Muscle layer of duodenum (tissue), 2 donors: ENCODE data around the gene HSPA1A.
"Not testable (repeated sequence)": the region's sequence is repeated elsewhere in the genome, so short reads cannot be mapped to it uniquely, and the experiment has no call there.

Experiments
- H3K27ac ChIP-seq: one replicate; pipeline ENCODE4 v1.7.0; 2013; ENCODE audit warnings: mild to moderate bottlenecking, low read length
- H3K27me3 ChIP-seq: one replicate; pipeline ENCODE4 v1.7.0; 2013; ENCODE audit warnings: low read depth, mild to moderate bottlenecking, control low read depth, low read length
- H3K36me3 ChIP-seq, 2 donors: one replicate each; pipeline ENCODE4 v1.7.0; 2013; ENCODE audit warnings: low read length in 2 of 2, control low read depth in 1 of 2, mild to moderate bottlenecking in 1 of 2; ENCODE audit not compliant: insufficient read depth in 2 of 2, control insufficient read depth in 1 of 2
- H3K4me1 ChIP-seq, 2 donors: one replicate each; pipeline ENCODE4 v1.7.0; 2013; ENCODE audit warnings: low read length in 2 of 2, mild to moderate bottlenecking in 2 of 2, control low read depth in 1 of 2, moderate library complexity in 1 of 2; ENCODE audit not compliant: insufficient read depth in 2 of 2, control insufficient read depth in 1 of 2
- H3K4me3 ChIP-seq, 2 donors: one replicate each; pipeline ENCODE4 v1.7.0; 2013; ENCODE audit warnings: low read length in 2 of 2, low read depth in 1 of 2, mild to moderate bottlenecking in 1 of 2
- H3K9me3 ChIP-seq, 2 donors: one replicate each; pipeline ENCODE4 v1.7.0; 2013; ENCODE audit warnings: low read length in 2 of 2, control low read depth in 1 of 2, mild to moderate bottlenecking in 1 of 2; ENCODE audit not compliant: control insufficient read depth in 1 of 2
- donor health status: healthy.

HSPA1A gene

GRCh38 chr6:31817133-31817928 is 2.0 kb downstream of the HSPA1A start:
- H3K9me3 ChIP-seq, H3K27me3 ChIP-seq, H3K36me3 ChIP-seq: not testable (repeated sequence)
- peak overlapping the region; percentile 75 for H3K27ac ChIP-seq
- H3K4me1 ChIP-seq = peaks cover 8 to 31% of the 10 kb centered on the region in 2 donors
- peak overlapping the region; percentile 57 to 78 for H3K4me3 ChIP-seq

DNA sequence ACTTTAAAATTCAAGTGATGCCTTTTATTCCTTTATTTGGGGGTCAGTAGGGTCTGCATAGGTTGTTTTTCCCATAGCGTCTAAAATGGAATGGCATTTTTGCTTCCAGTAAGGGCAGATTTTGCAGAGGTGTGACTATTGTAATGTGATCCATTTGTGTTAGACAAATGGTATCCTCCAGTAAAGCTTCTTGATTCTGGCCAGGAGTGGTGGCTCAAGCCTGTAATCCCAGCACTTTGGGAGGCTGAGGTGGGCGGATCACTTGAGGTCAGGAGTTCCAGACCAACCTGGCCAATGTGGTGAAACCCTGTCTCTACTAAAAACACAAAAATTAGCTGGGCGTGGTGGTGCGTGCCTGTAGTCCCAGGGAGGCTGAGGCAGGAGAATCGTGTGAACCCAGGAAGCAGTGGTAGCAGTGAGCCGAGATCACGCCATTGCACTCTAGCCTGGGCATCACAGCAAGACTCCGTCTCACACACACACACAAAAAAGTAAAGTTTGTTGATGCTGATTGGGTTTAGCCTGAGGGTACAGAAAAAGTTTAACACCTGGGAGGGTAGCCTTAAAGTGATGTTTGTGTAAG is 2.7 kb downstream of the HSPA1A start:
- H3K9me3 ChIP-seq, H3K27me3 ChIP-seq, H3K36me3 ChIP-seq: not testable (repeated sequence)
- Histone ChIP-seq H3K27ac (peak overlapping the region; percentile 75), H3K4me3 (peak overlapping the region; percentile 57 to 78), H3K4me1 (peaks cover 12 to 34% of the 10 kb centered on the region in 2 donors)

DNA sequence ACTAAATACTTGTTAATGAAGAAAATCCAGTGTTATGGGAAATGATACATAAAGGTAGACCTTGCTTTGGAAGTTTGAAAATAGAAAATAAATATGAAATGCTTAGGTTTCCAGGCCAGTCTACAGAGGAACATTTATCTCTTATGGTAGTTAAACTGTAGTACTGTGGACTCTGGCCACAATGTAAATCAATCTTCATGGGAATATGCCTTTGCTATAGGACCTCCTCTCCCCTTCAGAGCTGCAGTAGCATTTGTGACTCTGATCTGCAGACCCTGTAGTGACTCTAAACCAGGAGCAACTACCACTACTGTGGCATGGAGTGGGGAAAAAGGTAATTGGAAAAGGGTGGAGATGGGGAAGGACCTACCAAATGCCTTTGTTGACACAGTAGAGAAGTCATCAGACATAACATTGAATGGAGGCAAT is 4.5 kb downstream of the HSPA1A start:
- peaks cover 8 to 27% of the 10 kb centered on the region in 2 donors for H3K4me1 ChIP-seq
- H3K4me3 ChIP-seq = no peak overlapping the region
- no peaks in the 10 kb centered on the region for H3K9me3 ChIP-seq
- peak overlapping the region; percentile 59 for H3K27ac ChIP-seq
- H3K36me3 ChIP-seq = peaks cover 0 to 6% of the 10 kb centered on the region in 2 donors
- H3K27me3 ChIP-seq = no peaks in the 10 kb centered on the region

GRCh38 chr6:31820399-31820798 is 5.1 kb downstream of the HSPA1A start:
- not testable (repeated sequence) for H3K27me3 ChIP-seq, H3K36me3 ChIP-seq, H3K9me3 ChIP-seq
- Histone ChIP-seq H3K4me1 (peaks cover 8 to 27% of the 10 kb centered on the region in 2 donors), H3K4me3 (peak overlapping the region in 1 of 2 donors; percentile 62), H3K27ac (peak overlapping the region; percentile 59)

DNA sequence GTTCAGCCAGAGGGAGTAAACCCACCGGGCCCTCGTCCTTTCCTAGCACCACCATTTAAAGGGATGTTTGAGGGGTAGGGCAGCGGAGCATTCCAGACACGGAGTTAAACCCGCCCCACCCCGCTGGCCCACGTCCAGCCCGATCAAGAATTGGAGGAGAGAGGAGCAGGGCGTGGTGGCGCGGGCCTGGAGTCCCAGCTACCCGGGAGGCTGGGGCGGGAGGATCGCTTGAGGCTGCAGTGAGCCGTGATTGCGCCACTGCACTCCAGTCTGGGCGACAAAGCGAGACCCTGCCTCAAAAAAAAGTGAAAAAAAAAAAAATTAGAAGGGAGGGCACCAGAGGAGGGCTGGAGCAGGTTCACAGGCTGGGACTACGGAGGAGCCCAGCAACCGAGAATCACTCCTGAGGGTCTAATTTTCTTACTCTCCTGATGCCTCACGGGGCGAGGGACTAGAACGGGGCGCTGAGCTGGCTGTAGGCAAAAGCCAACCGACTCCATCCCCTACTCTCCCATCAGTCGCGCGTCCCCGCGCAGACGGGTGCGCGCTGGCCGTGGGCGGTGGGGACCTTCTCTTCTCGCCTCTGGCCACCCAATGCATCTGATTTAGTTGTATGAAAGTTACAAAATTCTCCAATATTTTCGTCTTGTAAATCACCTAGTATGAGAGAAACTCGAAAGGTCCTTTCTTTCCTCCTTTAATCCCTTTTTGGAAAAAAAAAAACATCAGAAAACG is 6.1 kb downstream of the HSPA1A start:
- peak overlapping the region; percentile 99 for H3K27ac ChIP-seq
- peaks cover 8 to 27% of the 10 kb centered on the region in 2 donors for H3K4me1 ChIP-seq

GRCh38 chr6:31822036-31822821 is 6.9 kb downstream of the HSPA1A start:
- Histone ChIP-seq H3K4me1 (peaks cover 8 to 27% of the 10 kb centered on the region in 2 donors), H3K27me3 (no peaks in the 10 kb centered on the region)

More for the DNA sequence above, 6.1 kb downstream of the HSPA1A start:
- no peaks in the 10 kb centered on the region for H3K27me3 ChIP-seq
- H3K4me3 ChIP-seq = peak overlapping the region; percentile 62 to 73
- peaks cover 0 to 6% of the 10 kb centered on the region in 2 donors for H3K36me3 ChIP-seq
- H3K9me3 ChIP-seq = no peaks in the 10 kb centered on the region

DNA sequence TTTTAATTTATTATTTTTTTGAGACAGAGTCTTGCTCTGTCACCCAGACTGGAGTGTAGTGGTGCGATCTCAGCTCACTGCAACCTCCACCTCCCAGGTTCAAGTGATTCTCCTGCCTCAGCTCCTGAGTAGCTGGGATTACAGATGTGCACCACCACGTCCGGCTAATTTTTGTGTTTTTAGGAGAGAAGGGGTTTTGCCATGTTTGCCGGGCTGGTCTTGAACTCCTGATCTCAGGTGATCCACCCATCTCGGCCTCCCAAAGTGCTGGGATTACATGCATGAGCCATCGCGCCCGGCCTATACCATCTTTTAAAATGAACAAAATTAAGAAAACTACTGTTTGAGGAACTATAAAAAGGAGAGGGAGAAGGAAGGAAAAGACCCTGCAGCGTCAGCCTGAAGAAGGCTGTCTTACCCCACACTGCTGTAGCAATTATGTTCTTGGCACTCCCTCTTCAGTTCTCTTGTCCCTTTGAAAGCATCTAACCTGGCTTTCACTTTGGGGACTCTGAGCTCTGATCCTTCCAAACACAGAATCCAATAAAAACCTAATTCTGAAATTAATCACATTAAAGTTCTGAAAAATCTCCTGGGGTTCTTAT is 8.4 kb downstream of the HSPA1A start:
- not testable (repeated sequence) for H3K9me3 ChIP-seq, H3K4me3 ChIP-seq, H3K27me3 ChIP-seq, H3K36me3 ChIP-seq
- Histone ChIP-seq H3K27ac (peak overlapping the region; percentile 99), H3K4me1 (peaks cover 8 to 22% of the 10 kb centered on the region in 2 donors)

More at GRCh38 chr6:31822036-31822821, 6.9 kb downstream of the HSPA1A start:
- peak overlapping the region; percentile 62 to 73 for H3K4me3 ChIP-seq
- H3K9me3 ChIP-seq = no peaks in the 10 kb centered on the region
- H3K36me3 ChIP-seq = peaks cover 0 to 6% of the 10 kb centered on the region in 2 donors
- H3K27ac ChIP-seq = peak overlapping the region; percentile 99

DNA sequence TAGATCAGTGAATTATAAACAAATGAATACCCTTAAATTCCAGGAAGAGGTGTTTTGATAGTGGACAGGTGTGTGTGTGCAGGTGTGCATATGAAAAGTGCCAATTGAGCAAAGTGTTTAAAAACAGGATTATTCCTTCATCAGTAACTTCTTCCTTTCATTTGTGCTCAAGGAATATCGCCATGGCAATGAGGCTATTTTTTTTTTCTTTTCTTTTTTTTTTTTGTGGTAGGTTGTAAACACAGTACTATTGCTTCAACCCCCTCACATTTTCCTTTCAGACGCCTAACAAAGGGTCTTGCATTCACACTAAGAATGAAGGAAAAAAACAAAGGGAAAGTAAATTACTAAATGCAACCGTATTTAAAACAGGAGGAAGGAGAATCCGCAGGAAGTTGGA is 10.2 kb downstream of the HSPA1A start:
- Histone ChIP-seq H3K36me3 (peaks cover 0 to 6% of the 10 kb centered on the region in 2 donors), H3K27ac (peak overlapping the region; percentile 58), H3K4me1 (peaks cover 4 to 11% of the 10 kb centered on the region in 2 donors), H3K4me3 (no peak overlapping the region), H3K9me3 (no peaks in the 10 kb centered on the region), H3K27me3 (no peaks in the 10 kb centered on the region)

GRCh38 chr6:31826793-31827285 is 11.5 kb downstream of the HSPA1A start:
- H3K4me1 ChIP-seq = peaks cover 4 to 18% of the 10 kb centered on the region in 2 donors
- H3K36me3 ChIP-seq = peaks cover 0 to 6% of the 10 kb centered on the region in 2 donors

GRCh38 chr6:31827286-31828079 is 12.1 kb downstream of the HSPA1A start, which contains the start of gene HSPA1B:
TSS of gene HSPA1B (plus strand) at chr6:31827738. CDS start at chr6:31827951, 213 bp downstream.
- Histone ChIP-seq H3K9me3 (no peaks in the 10 kb centered on the region), H3K27ac (peak within 1 kb of the TSS; percentile 94), H3K27me3 (no peaks in the 10 kb centered on the region), H3K4me1 (peaks cover 4 to 21% of the 10 kb centered on the region in 2 donors), H3K36me3 (peaks cover 0 to 2% of the 10 kb centered on the region in 2 donors), H3K4me3 (peak within 1 kb of the TSS; percentile 43 to 74)

More at GRCh38 chr6:31826793-31827285, 11.5 kb downstream of the HSPA1A start:
- Histone ChIP-seq H3K9me3 (no peaks in the 10 kb centered on the region), H3K4me3 (peak overlapping the region; percentile 43 to 74), H3K27ac (peak overlapping the region; percentile 94), H3K27me3 (no peaks in the 10 kb centered on the region)
